GM21367 (cell line): ENCODE data around the gene RASGEF1B.

Experiments used
- ATAC-seq: cut with Tn5 transposase; IDR thresholded peaks from one replicate; pipeline ENCODE4 v1.9.1; 2021; ENCODE audit not compliant: unreplicated experiment

Gene RASGEF1B

GRCh38 chr4:81471588-81472280 lies at the start of gene RASGEF1B:
Gene RASGEF1B (minus strand): TSS chr4:81471907. CDS start chr4:81459508, 12,399 bp downstream.
- peak; percentile 91 for ATAC-seq

GRCh38 chr4:81519856-81520255 lies 48.1 kb upstream of the RASGEF1B start:
- no peak for ATAC-seq

GRCh38 chr4:81519427-81519773 lies 47.7 kb upstream of the RASGEF1B start:
- no peak for ATAC-seq

DNA sequence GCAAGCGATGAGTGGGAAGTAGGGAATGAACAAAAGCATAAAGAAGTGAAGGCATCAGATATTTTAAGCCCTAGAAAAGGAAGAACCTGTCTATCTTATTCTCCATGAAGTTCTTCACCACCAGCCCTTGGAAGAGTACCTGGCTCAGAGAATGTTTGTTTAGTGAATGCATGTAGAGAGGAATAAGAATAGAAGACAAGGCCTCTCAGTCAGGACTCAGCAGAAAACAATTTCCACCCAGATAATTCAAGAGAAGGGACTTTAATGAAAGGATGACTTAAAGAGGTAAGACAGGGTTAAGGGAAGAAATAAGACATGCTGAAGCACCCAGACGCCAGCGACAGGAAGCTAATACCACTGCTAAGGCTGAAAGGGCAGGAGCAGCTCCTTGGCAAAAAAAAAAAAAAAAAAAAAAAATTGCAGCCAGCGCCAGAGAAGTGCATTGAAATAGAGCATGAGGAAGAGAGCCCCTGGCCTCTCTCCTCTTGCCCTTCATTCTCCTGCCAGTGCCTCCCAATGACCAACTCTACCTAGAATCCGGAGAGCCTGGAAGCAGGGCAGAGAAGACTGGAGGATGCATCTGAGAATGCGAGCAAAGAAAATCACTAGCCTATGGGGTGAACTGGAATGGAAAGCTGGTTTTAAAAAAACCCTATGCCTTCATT lies 47.2 kb upstream of the RASGEF1B start:
- ATAC-seq: no peak

- ATAC-seq: no peak
Measured at GRCh38 chr4:81516241-81516640, 44.5 kb upstream of the RASGEF1B start.

- no peak for ATAC-seq
Measured at GRCh38 chr4:81512757-81513501, 41.2 kb upstream of the RASGEF1B start.

DNA sequence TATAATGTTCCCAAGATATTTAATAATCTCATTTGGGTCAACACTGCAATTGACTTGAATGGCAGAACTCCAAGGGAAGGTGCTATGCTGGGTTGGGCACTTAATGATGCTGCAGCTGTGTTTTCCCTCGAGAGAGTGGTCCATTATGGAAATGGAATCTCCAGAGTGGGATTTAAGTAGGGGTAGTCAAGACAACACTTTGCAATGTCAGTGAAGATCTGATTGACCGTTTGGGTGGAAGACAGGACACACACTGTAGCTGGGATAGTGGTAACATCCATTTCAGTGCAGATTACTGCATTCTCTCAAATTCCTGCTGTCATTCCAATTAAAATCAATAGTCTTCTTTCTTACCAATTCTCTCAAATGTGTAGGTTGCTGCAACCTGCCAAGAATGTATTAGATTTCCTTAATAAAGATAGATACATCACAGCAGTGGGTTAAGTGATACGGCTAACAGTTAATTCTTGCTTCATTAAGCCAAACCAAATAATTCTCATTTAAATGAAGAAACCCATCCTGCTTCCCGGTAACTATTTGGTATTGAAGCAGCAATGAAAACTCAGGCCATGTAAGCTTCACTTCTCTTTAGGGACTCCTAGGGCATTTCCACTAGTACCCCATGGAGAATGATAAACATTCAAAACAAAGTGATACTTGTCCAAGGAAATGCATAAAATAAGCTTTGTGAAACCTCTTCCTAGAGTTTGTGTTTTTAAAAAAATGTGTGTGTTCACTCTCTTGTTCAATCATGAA lies 40.5 kb upstream of the RASGEF1B start:
- no peak for ATAC-seq

- ATAC-seq: no peak
Measured at GRCh38 chr4:81510643-81511178, 39.0 kb upstream of the RASGEF1B start.

DNA sequence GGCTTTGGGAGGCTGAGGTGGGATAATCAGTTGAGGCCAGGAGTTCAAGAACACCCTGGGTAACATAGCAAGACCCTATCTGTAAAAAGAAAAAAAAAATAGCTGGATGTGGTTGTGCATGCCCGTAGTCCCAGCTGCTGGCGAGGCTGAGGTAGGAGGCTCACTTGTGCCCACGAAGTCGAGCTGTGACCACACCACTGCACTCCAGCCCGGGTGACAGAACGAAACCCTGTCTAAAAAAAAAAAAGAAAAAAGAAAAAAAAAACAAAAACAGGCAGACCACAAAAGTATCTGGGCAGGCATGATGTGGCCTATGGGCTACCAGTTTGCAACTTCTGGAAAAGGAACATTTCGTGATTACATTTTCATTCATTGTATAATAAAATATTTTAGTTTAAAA lies 38.1 kb upstream of the RASGEF1B start:
- ATAC-seq: no peak

DNA sequence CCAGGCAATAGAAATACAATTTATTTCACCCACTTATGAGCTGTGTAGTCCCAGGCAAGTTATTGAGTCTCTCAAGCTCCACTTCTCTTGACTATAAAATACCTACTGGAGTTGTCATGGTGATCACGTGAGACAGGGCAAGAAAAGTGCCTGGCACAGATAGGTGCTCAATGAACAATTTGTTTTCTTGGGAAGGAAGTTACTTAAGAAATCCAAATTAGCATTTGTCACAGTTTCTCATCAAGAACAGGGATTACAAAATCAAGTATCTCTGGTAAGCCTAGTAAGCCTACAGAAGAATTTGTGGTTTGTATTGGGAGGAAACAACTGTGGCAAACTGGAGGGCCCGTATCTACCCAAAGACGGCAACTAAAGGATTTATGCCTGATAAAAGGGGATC lies 37.5 kb upstream of the RASGEF1B start:
- ATAC-seq: no peak

DNA sequence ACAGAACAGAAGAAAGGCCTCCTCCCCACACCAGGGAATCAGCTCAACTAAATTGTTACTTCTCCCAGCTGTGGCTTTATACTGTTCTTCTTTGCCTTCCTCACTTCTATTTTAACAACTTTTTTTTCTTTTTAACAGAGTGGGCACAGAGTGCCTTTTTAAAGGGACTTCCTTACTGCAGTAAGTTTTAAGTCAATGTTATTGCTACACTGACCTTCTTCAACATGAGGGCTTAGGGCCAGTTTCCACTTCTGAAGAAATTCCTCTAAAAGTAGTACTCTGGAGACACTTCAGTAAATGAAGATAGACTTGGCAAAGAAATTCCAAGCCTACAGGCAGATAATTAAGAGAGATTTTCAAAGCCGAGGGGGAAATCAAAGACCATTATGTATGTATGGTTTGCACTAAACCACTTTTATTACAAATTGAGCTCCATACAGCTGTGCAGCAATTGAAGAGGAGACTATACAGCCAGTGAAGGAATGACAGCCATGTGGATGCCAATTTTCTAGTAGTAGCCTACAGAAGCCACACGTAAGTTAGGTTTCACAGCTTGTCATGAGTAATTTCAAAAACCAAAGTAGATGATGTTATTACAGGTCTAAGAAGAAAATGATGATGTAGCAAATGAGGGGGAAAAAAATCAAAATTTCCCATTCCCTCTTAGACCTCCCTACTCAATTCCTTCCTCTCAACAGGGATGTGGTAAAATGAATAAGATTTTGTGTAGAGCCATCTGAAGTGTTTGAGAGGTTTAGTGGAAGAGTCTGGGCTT lies 36.9 kb upstream of the RASGEF1B start:
- ATAC-seq: no peak

DNA sequence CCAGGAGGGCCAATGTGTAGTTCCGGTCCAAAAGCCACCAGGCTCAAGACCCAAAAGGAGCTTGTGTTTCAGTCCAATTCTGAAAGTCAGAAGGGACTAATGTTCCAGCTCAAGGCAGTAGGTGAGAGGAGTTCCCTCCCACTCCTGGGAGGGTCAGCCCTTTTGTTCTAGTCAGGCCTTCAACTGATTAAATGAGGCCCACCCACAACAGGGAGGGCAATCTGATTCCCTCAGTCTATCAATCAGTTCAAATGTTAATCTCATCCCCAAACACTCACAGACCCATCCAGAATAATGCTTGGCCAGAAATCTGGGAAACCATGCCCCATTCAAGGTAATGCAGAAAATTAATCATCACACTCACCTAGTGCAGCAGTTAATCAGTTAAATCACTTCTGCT lies 35.8 kb upstream of the RASGEF1B start:
- ATAC-seq: no peak

DNA sequence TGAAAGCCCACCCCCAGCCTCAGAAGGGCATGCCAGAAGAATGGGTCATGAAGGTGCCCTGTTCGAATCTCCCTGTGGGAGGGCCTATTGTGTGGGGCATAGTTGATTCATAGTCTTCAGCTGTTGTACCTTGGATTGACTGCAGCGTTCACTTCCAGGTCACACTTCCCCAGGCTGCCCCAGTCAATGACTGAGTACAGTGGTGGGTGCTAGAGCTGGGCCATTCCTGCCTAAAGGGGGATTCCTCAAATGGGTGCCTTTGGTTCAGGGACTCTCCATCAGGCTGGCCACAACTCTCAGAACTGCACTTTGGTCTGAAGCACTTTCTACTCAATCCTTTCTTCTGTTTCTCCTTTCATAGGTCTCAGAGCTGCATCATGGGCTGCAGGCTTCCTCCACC lies 35.0 kb upstream of the RASGEF1B start:
- ATAC-seq: peak; percentile 54

GRCh38 chr4:81505726-81506125 lies 34.0 kb upstream of the RASGEF1B start:
- ATAC-seq: no peak

DNA sequence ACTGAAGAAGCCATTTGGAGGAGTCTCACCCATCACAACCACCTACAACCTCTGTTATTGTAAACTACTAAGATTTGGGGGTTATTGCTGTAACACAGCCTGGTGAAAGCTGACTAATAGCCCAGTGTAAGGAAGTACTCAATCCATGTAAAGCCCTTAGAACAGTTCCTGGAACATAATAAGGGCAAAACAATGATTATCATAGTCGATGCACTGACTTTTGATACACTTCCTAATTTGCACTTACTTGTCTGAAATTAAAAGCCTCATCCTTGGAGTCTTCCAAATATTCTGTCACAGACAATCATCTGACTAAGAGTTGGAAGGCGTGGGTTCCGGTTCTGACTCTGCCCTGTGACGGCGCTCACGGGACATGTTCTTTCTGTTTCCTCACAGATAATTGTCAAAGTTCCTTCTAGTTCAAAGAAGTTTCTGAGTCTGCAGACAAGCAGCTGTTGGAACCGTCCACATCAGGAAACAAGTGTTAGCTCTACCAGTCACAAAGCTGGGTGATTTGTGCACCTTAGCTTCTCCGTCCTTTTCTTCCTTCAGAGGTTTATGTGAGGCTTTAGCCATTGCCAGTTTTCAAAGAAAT lies 33.4 kb upstream of the RASGEF1B start:
- ATAC-seq: peak; percentile 37

DNA sequence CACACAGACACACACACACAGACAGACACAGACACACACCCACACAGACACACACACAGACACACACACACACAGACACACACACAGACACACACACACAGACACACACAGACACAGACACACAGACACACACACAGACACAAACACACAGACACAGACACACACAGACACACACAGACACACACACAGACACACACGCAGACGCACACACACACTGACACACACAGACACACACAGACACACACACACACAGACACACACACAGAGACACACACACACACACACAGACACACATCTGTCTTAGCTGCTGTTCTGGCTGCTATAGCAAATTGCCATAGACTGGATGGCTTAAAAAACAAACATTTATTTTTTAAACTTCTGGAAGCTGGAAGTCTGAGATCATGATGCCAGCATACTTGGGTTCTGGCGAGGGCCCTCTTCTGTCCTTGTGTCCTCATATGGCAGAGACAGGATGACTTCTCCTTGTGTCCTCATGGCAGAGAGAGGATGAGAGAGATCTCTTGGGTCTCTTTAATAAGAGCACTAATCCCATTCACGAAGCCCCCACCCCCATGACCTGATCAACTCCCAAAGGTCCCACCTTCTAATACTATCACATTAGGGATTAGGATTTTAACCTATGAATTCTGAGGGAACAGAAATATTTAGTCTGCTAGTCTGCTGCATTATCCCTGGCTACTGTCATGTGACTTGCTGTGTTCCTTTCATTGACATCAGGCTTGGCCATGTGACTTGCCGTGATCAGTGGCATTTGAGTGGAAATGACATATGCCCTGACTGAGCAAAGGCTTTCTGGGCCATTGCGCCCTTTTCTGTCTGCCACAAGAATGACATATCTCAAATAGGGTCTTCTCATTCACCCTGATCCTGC lies 32.7 kb upstream of the RASGEF1B start:
- ATAC-seq: no peak

GRCh38 chr4:81503586-81503985 lies 31.9 kb upstream of the RASGEF1B start:
- ATAC-seq: no peak

GRCh38 chr4:81502564-81502963 lies 30.9 kb upstream of the RASGEF1B start:
- no peak for ATAC-seq

GRCh38 chr4:81499840-81500239 lies 28.1 kb upstream of the RASGEF1B start:
- ATAC-seq: no peak
